ENCODE data around the gene BCL7A.

BCL7A gene

DNA sequence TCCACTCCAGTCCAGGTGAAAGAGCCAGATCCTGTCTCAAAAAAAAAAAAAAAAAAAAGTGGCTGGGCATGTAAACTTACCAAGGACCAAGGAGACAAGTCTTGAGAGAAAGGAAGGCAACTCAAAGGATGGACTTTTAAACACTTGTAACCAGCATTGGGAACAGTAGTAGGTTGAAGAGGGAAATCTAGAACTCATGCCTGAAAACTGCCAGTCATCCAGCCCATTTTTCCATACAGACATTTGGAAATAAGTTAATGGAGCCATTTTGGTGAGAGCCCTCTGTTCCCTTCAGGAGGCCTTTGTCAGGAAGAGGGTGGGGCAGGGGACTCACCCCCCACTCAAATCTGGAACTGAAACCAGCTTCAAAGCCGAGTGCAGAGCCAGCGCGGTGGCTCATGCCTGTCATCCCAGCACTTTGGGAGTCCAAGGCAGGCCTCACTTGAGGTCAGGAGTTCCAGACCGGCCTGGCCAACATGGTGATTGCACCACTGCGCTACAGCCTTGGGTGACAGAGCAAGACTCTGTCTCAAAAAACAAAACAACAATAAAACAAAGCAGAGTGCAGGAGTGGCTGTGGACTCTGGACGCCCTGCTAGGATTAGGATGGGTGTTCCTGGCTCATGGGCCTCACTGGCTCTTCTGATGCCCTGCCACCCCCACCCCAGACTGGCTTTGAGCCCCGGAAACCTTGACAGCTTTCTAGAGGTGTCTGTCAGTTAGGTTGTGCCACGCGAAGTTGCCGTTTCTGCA, 55.2 kb downstream of the BCL7A start:
- DNase-seq (ENCODE audit: low read depth): no peak
- no peak overlapping the region for H3K4me3 ChIP-seq (ENCODE audit: control insufficient read depth, low read depth, low read length)
- TF ChIP-seq, protein P1, sequence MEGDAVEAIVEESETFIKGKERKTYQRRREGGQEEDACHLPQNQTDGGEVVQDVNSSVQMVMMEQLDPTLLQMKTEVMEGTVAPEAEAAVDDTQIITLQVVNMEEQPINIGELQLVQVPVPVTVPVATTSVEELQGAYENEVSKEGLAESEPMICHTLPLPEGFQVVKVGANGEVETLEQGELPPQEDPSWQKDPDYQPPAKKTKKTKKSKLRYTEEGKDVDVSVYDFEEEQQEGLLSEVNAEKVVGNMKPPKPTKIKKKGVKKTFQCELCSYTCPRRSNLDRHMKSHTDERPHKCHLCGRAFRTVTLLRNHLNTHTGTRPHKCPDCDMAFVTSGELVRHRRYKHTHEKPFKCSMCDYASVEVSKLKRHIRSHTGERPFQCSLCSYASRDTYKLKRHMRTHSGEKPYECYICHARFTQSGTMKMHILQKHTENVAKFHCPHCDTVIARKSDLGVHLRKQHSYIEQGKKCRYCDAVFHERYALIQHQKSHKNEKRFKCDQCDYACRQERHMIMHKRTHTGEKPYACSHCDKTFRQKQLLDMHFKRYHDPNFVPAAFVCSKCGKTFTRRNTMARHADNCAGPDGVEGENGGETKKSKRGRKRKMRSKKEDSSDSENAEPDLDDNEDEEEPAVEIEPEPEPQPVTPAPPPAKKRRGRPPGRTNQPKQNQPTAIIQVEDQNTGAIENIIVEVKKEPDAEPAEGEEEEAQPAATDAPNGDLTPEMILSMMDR (IDR thresholded peaks at IDR 0.05; ENCODE audit: control insufficient read depth, insufficient read depth, low read depth, low read length, missing control alignments): no peak

DNA sequence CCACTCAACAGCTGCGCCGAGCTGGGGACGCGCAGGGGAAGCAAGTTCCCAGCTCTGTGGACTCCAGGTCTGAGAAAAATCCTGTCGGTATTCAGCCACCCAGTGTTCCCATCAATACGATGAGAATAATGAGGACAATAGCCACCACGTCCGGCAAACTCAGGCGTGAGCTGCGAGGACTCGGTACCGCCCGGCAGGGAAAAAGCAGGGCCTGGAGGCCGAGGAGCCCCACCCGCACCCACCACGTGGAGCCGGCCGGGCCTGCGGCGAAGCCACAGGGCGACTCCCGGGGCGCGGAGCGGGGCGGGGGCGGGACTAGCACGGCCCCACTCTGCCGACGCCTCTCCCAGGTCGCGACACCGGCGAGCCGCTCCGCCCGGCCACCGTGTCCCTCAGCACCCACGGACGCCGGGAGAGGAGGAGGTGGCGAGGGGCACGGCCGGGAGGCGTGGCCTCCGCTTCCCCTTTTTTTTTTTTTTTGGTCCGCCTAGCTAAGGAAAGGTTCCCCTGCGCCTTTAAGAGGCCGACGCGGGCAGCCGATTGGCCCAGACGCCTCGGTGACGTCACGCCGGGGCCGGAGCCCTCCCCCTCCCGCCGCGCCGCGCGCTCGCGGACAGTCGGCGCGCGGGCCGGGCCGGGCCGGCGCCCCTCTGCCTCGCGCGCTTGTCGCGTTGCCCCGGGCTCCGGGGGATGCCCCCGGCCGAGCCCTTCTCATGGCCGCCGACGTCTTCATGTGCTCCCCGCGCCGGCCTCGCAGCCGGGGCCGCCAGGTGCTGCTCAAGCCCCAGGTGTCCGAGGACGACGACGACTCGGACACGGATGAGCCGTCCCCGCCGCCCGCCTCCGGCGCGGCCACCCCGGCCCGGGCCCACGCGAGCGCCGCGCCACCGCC, 56.7 kb downstream of the BCL7A start, which contains the start of gene MLXIP:
Gene MLXIP (plus strand): TSS at position 616 of the 892 bp plus-strand sequence. CDS start 98 bp downstream, at position 714.
- TF ChIP-seq, protein P1 (IDR thresholded peaks at IDR 0.05; ENCODE audit: control insufficient read depth, insufficient read depth, low read depth, low read length, missing control alignments): no peak
- peak within 1 kb of the TSS; percentile 78 for H3K4me3 ChIP-seq (ENCODE audit: control insufficient read depth, low read depth, low read length)
- no peak for DNase-seq (ENCODE audit: low read depth)

DNA sequence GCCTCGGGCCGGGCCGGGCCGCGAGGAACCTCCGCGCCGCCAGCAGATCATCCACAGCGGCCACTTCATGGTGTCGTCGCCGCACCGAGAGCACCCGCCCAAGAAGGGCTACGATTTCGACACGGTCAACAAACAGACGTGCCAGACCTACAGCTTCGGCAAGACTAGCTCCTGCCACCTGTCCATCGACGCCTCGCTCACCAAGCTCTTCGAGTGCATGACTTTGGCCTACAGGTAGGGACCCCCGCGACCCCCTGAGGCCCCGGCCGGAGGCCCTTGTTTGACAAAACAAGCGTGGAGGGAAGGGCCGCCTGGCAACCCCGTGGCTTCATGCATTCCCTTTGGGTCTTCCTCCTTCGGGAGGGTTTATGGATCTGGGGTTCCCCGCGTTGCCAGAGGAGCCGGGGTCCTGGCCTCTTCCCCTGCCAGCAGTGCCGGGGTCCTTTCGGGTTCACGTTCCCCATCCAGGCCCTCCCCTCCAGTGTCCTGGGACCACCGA, 57.4 kb downstream of the BCL7A start:
- TF ChIP-seq, protein P1 (IDR thresholded peaks at IDR 0.05; ENCODE audit: control insufficient read depth, insufficient read depth, low read depth, low read length, missing control alignments): no peak

DNA sequence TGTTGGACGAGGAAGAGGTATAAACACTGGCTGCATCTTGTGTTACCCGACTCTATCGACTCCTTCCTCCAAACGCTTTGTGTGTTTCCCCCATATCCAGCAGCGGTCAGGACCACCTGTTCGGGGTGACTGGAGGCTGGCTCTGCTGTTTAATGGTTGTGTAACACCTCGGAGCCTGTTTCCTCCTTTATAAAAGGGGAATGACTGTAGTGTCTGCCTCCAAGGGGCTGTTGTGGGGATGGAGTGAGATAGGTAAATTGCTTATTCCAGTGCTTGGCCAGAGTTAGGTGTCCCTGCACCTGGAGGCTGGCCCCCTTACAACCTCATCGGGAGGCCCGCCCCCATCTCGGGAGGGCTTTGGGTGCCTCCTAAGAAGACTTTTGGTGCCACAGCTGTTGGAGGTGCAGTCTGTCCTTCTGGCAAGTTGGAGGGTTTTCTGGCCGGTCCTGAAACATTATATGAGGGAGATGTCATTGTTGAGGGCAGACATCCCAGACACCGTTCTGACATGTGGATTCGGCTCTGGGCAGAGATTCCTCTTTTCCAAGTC, 57.9 kb downstream of the BCL7A start:
- TF ChIP-seq, protein P1 (IDR thresholded peaks at IDR 0.05; ENCODE audit: control insufficient read depth, insufficient read depth, low read depth, low read length, missing control alignments): no peak
- no peak for DNase-seq (ENCODE audit: low read depth)
- H3K4me3 ChIP-seq (ENCODE audit: control insufficient read depth, low read depth, low read length): peak overlapping the region; percentile 78

More for the DNA sequence above, 57.4 kb downstream of the BCL7A start:
- no peak for DNase-seq (ENCODE audit: low read depth)
- peak overlapping the region; percentile 78 for H3K4me3 ChIP-seq (ENCODE audit: control insufficient read depth, low read depth, low read length)

DNA sequence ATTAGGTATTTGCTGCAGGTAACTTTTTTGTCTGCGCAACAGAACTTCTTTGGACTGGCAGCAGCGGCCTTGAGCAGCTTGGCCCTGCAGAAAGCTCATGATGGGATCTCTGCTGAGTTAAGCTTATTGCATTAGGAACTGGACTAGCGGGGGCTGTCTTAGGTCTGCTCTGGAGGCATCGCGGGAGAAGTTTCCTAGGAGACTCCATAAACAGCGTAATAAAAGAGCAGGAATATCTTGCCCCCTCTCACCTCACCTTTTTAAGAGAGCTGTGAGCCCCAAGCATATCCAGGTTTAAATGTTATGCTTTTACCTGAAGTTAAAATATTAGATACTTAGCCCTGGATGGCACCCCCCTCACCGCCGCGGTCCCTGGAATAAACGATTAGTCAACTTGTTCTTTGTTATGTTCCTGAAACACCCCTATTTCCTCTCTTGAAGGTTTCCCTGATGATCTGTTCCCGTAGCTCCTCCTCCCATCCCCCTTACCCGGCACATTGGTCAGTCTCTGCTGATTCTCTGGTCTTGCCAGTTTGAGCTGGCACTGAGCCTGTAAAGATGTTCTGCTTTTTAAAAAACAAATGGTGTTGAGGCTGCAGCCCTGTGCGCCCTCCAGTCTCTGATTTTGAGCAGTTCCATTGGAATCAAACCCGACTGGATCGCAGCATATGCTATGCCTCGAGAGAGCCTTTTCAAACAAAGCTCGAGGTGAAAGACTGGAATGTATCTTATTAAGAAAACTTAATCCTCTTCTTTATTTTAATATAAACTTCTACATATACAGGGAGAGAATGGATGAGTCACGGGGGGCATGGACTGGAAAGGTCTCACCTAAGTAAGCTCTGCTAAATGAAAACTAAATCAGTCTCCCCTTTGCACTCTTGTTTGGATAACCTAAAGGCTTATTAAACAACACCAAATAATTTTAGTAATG, 58.7 kb downstream of the BCL7A start:
- peak; percentile 64 for DNase-seq (ENCODE audit: low read depth)
- TF ChIP-seq, protein P1 (IDR thresholded peaks at IDR 0.05; ENCODE audit: control insufficient read depth, insufficient read depth, low read depth, low read length, missing control alignments): no peak
- peak overlapping the region; percentile 78 for H3K4me3 ChIP-seq (ENCODE audit: control insufficient read depth, low read depth, low read length)

All from AG09309 (cell line).